Articular chondrocyte of knee joint (primary cell): Measurements from ENCODE around the gene PRDM16. TPM values are rescaled to one million over a fixed set of nuclear protein-coding genes. Genes with fewer than 3 reads are reported as not detected.

Experiments used
- total RNA-seq: library from RNA; depleted of rRNA; stranded (reverse); fragments of >200 nt; gene quantifications from 2 replicates; pipeline ENCODE4 v1.2.3, GENCODE V29; 2012

Gene PRDM16
- total RNA-seq, result 10.6 and 10.7 TPM in 2 replicates

DNA sequence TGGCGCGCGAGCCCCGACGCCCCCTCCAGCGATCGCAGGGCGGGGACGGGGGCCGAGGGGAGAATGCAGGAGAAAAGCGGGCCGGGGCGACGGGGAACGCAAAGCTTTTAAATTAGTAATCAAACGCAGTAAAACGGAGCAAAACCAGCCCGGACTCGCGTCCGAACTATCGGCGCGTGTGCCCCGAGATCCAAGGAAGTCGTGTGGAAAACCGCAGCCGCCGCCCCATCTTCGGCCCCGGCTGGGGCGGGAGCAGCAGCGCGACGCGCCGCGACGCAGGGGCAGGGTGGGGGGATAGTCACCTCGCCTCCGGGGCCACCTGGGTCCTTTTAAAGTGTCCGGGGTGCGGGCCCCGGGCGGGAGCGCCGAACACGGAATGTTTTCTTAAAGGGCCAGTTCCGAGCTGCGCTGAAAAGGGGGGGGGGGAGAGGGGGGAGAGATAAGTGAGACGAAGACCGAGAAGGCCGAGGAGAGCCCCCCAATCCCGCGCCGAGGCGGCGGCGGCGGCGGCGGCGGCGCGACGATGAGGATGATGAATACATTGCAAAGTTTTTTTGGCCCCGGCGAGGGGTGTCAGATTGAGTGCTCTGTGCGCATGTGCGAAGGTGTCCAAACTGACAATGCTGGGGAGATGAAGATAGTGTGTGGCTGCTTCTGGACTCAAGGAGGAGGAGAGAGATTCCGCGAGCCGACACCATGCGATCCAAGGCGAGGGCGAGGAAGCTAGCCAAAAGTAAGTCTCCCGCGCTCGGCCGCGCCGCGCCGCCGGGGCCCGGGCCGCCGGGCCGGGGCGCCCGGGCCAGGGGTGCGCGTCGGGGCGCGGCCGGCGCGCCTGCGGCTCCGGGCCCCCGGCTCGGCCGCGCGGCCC is at the start of gene PRDM16:
TSS of gene PRDM16 (plus strand) at position 640 of the 868 bp plus-strand sequence. CDS start at position 697, 57 bp downstream.

DNA sequence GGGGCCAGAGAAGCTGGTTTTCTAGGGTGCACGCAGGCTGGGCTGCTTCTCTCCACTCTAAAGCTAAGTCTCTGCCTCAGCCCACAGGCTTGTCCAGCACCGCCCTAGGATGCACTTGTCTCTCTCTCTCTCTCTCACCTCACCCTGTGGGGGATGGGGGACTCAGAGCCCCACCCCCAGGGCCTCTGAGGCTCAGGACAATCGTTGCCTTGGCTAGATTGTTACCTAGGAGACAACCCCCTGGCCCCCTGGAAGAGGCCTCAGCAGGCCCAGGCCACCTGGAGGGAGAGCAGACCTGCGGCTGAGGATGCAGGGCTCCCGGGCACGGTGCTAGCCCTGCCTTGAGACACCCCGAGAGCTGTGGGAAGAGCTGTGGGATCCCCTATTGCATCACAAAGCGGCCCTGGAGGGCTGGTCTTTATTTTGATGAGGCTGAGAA is 47.8 kb upstream of the PRDM16 start, which contains the start of gene ACTRT2:
TSS of gene ACTRT2 (plus strand) at position 235 of the 439 bp plus-strand sequence. CDS start 220 bp downstream, outside the sequence.

DNA sequence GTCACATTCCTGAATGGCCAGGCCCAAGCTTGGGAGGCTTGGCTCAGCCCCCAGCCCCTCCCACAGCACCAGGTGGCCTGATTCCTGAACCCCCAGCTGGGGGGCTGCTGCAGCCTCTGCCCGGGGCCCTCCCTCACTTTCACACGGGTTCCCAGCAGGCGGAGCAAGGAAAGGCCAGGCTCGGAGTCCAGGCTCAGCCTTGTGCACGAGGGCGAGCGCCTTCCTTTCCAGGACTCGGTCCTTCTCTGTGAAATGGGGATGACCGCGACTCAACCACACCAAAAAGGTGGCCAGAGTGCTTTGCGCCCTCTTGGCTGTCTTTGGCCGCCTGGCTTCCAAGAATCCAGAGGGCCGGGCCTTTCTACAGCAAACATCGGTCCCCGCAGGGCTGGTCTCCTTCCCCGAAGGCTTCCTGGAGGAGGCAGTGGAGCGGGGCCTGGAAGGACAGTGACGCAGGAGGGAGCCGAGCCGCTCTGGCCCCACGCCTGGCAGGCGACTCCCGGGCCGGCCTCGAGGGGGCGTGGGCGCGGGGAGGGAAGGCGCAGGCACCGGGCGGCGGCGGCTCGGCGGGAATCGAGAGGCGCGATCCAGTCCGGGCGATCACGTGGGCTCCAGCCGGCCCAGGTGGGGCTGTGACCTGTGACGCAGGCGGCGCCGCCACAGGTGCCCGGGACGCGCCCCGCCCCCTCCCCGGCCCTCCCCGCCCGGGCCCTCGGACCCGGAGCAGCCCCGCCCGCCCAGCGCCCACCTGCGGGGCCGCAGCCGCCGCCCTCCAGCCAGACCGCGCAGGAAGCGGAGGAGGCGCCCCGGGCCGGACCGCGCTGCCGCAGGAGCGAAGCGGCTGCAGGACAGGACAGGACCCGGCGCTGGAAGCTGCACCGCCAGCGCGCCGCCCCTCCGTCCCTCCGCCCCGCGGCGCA is 385.1 kb downstream of the PRDM16 start, which contains the start of gene ARHGEF16:
TSS of gene ARHGEF16 (plus strand) at position 775 of the 920 bp plus-strand sequence. CDS start 8,420 bp downstream, outside the sequence.

Other genes with a start within 250 kb of the PRDM16 start
- gene ACTRT2, start 47.7 kb upstream of the PRDM16 start, total RNA-seq, result not detected in 2 replicates